HG03520 (cell line): Measurements from ENCODE around the gene CNNM4.
A peak's percentile ranks its signal among the peaks of the same experiment; 100 is the strongest.

Experiments
- ATAC-seq: cut with Tn5 transposase; IDR thresholded peaks from one replicate; pipeline ENCODE4 v1.9.1; 2021; ENCODE audit warnings: mild to moderate bottlenecking, moderate library complexity; ENCODE audit not compliant: unreplicated experiment

Gene CNNM4

DNA sequence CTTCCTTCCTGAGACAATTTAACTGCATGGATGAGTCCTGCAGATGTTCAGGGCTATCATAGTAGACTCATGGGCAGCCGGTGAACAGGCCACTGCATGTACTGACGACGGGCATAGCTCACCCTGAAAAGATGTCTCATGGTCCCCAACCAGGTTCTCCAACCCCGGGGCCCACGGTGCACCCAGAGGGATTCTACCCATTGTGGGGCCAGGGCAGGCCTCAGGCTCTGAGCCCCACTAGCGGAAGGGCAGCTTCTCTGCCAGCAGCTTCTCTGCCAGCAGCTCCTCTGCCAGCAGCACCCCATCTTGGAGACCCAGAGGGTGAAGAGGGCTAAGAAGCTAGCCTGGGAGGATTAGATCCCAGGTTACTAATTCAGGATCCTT, 3.2 kb upstream of the CNNM4 start:
- ATAC-seq = no peak

DNA sequence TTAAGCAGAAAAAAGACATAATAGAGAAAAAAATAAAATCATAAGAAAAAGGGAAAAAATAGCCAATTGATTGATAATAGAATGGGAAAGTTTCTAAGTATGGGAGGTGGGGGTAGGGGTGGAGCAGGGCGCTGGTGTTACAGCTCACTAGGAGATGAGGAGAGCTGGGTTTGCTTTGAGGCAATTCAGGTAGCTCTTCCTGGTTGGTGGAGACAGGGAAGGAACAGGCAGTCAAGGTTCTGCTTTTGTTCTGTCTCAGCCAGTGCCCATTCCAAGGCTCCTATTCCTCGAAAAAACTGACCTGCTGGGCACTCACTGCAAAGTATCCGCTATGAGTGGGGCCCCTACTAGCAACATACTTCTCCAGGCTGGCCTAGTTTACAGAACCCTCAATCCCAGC, 1.7 kb upstream of the CNNM4 start:
- ATAC-seq = no peak

DNA sequence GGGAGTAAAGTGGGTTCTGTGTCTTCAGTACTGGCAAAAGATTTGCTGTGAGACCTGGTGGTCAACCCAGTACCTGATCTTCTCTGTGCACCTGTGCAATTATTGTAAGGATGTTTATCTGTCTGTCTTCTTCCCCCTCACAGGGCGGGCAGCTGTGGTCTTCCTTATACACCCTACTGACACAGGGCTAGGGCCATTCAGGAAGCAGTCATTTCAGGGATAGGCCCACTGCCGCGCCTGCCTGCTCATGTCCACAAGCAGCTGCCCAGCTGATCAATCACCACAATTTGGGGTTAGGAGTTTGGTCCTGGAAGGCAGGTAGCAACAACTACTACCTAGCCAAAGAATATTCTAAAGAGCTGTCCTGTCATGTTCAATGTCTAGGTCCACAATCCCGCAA, 1.2 kb upstream of the CNNM4 start:
- ATAC-seq = no peak

DNA sequence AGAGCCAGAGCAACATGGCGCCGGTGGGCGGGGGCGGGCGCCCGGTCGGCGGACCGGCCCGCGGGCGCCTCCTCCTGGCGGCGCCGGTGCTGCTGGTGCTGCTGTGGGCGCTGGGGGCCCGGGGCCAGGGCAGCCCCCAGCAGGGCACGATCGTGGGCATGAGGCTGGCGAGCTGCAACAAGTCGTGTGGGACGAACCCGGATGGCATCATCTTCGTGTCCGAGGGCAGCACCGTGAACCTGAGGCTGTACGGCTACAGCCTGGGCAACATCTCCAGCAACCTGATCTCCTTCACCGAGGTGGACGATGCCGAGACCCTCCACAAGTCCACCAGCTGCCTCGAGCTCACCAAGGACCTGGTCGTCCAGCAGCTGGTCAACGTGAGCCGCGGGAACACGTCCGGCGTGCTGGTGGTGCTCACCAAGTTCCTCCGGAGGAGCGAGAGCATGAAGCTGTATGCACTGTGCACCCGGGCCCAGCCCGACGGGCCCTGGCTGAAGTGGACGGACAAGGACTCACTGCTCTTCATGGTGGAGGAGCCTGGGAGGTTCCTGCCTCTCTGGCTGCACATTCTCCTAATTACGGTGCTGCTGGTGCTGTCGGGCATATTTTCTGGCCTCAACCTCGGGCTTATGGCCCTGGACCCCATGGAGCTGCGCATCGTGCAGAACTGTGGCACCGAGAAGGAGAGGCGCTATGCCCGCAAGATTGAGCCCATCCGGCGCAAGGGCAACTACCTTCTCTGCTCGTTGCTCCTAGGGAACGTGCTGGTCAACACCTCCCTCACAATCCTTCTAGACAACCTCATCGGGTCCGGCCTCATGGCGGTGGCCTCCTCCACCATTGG, 507 bp downstream of the CNNM4 start:
- ATAC-seq = peak; percentile 51

DNA sequence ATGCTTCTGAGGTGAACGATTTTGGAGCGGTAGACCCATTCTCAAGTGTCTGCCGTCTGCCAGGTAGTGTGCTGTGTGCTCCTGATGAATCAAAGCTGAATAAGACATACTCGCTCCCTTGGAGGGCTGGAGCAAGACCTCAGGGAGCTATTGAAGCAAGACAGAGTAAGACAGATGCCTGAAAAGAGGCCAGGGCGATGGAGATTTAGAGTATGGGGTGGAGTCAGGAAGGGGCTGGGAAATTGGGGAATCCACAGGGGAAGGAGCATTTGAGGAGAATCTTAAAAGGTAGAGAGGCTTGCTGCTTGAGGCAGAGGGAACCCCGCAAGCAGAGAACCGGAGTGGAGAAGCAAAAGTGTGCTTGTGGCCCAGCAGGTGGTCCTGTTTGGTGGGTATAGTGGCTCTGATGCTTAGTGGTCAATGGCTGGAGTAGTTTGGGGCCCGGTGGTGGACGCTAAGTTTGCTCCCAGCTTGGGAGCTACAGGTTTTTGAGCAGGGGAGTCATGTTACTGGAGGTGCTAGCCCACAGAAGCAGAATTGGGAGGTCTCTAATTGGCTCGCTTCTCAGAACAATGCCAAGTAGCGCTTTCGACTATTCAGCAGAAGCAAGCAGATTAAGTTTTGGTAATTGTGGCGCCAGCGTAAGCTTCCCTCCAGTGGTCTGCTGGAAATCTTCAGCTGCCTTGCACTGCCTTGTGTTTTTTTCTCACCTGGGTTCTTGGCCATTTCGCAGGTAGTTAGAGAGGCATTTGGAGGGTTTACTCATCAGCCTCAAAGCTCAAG, 2.0 kb downstream of the CNNM4 start:
- no peak for ATAC-seq

DNA sequence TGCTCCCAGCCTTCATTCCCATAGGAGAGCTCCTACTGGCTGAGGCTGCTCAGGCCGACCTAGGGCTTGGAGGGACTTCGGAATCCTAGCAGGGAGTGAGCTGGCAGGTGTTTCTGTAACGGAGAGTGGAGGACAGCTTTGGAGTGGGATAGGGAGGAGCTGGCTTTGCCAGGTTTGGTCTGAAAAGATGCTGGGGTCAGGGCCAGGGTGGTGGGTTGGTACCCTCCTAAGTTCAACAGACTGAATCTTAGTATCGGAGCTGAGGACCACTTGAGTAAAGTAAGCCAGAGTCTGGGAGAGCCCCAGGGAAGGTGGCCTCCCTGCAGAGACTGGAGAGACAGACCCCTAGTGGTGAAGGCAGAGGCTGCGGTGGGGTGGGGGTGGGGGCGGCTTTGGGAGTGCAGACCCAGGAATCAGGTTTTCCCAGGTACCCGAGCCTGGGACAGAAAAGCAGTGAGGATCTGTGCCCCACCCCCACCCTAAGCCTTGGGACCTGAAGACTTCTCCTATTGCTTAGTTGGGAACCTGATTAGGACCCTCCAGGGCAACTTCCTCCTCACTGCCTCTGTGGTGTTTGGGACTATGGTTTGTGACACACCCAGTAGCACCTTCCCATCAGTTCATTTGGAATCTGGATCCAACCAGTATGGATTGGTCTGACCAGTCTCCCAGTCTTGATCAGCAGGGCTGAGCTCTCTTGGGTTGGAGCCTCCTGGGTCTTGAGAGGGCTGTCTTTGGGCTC, 3.0 kb downstream of the CNNM4 start:
- ATAC-seq = no peak

DNA sequence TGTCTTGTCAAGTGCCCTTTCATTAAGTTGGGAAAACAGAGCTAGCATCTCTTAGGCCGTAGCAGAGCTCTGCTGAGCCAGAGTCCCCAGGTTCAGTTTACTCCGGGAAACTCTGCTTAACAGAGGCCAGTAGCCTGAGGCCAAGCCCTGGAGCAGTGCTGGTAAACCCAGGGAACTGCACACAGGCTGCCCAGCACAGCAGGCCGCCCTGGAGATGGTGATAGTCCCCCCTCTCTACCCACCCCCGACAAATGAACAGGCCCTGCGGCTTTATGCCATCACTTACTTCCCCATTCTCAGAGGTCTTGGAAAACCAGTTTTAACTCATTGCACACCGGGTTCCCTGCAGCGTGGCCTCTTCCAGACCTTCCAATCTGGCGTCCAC, 3.5 kb downstream of the CNNM4 start:
- no peak for ATAC-seq

DNA sequence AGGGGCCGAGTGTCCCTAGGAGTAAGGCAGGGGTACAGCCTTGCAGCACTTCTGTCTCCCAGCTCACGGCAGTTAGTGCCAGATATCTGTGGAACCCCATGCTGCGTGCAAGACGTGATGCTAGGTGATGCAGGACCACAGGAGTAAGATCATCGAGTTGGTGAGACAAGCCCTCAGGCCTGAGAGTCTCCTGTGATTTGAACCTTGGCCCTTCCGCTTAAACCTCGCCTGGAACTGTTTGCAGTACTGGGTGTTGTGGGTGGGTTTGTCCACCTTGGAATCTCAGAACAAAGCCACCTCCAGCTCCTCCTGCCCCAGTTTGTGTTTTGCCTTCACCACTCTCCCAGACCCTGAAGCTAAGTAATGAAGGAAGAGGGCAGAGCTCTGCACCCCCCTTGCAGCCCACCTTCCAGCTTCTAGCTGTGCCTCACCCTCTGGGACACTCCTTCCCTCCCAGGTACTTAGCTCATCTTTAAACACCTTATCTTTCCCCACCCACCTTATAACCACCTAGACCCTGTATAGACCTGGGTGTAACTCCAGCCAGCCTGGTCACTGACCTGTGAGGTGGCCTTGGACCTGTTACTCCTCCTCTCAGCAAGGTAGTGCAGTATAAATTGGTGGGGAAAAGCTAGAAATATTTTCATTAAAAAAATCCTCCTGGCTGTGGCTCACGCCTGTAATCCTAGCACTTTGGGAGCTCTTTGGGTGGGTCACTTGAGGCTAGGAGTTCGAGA, 6.6 kb downstream of the CNNM4 start:
- ATAC-seq = no peak

DNA sequence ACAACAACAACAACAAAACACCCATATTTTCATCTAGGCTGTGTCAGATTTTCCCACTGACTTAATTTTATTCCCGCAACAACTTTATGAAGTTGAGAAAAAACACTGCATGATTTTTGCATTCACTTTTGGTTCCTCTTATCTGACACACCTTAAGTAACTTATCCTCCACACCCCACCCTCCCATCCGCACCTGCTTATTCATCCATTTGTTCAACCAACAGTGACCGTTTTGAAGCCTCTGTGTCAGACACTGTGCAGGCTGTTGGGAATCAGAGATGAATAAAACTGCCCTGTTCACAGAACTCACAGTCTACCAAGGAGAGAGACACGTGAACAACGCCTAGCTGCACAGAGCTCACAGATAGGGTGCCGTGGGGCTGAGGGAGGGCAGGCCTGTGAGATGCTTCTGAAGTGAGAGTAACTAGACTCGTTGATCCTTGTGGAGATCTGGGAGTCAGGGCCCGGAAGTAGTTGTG, 7.4 kb downstream of the CNNM4 start:
- no peak for ATAC-seq

DNA sequence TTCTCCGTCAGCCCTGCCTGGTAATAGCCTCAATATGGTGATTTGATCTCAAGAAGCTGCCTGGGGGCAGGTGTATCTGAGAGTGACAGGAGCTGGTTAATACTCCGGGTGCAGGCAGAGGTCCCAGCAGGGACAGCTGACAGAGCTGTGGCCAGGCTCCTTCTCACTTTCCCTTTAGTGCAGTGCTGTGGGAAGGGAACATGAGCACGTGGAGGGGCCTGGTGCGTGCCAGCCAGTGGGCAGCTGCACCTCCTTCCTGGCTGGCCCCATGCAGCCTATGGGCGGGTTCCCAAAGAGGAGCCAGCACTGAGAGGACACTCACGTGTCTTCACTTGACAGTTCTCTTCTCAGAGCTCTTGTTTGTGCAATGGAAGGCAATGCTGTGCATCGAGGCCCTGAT, 9.1 kb downstream of the CNNM4 start:
- no peak for ATAC-seq

DNA sequence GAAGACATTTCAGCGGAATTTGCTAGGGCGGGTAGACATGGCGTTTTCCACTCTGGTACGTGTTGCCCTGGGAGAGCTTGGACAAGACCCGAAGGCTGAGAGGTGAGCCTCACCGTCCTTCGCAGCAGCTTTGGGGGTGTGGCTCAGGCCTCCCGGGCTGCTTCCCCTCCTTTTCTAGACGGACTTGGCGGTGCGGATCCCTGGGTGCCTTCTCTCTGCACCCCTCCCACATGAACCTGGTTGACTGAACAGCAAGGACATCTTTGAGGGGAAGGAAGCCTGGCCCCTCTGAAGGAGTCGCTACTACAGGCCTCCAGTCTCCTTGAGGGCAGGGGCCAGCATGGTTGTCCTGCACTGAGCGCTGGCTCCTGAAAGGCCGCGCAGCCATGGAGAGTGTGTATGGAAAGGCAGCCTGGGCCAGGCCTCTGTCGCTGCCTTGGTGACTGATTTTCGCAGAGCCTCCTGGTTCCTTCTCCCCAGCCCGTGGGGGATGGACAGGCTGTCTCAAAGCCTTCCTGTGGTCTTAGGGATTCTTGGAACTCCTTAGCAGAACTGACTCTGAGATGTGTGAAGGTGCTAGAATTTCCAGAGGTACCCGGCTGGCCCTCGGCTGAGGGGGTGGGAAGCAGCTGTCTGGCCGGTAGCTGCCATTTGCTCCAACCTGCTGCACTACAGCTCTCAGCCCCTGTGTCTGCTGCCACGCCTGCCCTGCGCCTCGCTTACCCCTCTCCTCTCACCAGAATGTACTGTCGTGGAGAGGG, 9.9 kb downstream of the CNNM4 start:
- no peak for ATAC-seq

DNA sequence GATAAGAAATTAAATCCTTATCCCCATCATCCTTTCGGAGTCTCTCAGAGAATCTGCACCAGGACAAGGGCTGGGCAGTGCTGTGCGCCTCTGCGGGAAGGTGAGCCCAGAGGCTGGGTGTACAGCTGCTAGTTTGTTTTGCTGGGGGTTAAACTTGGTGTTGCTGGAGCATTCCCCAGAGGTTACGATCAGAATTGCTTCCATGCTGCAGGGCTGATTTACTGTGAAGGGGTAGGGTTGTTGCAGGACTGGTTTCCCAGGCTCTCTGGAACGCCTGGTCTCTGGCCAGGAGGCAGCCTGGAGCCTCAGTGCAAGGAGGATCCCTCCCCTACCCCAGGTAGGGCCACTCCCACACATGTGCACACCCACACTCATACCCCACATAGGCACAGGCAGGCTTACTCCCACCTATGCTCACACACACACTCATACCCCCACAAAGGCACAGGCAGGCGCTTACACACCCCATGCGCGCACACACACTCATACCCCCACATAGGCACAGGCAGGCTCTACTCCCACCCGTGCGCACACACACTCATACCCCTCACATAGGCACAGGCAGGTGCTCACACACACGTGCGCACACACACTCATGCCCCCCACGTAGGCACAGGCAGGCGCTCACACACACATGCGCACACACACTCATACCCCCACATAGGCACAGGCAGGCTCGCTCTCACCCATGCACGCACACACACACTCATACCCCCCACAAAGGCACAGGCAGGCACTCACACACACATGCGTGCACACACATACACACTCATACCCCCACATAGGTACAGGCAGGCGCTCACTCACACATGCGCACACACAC, 11.3 kb downstream of the CNNM4 start:
- ATAC-seq = no peak

DNA sequence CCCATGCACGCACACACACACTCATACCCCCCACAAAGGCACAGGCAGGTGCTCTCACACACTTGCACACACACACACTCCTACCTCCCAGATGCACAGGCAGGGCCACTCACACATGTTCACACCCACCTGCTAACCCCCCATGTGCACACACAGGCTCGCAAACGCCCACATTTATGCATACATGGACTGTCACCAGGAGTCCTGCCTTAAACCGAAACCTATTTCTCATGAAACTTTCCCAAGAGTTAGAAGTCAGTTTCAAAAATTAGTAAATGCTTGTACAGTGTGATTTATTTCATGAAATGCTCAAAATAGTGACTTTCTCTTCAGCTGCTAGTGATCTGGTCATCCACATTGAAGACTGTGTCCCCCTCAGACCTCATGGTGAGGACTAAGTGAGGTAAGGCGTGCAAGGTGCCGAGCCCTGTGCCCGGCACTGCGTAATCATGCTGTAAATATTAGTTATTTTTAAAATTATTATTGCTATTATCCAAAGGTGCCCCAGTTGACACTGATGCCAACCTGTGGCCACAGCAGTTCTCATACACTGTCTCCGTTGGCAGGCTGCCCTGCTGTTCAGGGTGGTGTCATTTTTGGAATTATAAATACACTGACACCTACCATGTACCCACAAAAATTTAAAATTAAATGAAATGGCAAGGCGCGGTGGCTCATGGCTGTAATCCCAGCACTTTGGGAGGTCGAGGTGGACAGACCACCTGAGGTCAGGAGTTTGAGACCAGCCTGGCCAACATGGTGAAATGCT, 12.4 kb downstream of the CNNM4 start:
- peak; percentile 47 for ATAC-seq

DNA sequence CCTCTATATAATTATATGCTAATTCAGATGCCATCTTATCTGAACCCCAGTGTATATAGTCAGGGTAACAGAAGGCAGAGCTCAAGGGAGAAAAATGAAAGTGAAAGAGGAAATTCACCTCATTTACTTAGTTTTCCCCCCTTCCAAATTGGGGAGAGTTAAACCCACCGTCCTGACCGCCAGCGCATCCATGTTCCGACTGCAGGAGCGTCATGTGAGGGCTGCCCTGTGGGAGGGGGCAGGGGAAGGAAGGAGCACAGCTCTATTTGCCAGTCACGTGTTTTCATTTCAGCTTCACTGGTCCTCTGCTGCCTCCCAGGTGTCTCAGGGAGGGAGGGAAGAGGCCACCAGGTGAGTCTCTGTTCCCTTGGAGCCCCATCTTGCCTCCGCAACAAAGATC, 13.2 kb downstream of the CNNM4 start:
- ATAC-seq = no peak

DNA sequence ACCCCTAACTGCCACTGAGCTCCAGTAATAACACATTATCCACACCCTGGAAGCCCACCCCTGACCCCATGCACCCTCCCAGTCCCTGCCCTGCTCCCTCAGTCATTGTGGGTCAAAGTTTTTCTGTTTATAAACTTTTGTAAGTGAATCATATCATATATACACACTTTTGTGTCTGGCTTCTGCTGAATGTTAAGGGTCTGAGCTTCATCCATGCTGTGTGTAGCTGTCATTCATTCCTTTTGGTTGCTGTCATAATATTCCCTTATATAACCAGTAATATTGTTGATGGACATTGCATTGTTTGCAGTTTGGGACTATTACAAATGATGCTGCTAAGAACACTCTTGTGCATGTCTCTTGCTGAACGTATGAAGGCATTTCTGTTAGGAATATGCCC, 14.5 kb downstream of the CNNM4 start:
- no peak for ATAC-seq

DNA sequence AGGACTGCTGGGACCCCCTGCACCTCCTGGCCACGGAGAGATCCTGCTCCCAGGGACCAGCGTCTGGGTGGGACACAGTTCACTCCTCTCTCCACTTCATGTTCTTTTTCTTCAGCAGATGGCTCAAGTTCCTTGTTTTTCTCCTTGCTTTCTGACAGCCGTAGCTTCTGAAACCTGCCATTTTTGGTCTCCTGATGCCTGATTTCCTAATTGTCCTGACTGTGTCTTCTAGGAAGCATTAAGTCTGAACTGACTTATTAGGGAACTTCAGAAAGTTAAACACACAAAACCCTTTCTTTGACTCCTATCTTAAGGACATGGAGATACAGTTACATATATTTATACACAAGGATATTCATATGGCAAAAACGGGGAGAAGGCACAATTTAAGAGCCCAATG, 22.7 kb downstream of the CNNM4 start:
- no peak for ATAC-seq

DNA sequence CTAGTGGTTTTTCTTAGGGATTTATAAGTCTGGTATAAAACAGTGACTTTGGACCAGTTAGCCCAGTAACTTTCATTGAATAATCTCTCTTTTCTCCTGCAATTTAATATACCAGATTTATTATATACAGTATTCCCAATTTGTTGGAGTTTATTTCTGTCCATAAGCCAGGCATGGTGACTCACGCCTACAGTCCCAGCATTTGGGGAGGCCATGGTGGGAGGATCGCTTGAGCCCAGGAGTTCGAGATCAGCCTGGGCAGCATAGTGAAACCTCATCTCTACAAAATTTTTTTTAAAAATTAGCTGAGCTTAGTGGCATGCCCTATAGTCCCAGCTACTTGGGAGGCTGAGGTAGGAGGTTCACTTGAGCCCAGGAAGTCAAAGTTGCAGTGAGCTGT, 26.7 kb downstream of the CNNM4 start:
- no peak for ATAC-seq

DNA sequence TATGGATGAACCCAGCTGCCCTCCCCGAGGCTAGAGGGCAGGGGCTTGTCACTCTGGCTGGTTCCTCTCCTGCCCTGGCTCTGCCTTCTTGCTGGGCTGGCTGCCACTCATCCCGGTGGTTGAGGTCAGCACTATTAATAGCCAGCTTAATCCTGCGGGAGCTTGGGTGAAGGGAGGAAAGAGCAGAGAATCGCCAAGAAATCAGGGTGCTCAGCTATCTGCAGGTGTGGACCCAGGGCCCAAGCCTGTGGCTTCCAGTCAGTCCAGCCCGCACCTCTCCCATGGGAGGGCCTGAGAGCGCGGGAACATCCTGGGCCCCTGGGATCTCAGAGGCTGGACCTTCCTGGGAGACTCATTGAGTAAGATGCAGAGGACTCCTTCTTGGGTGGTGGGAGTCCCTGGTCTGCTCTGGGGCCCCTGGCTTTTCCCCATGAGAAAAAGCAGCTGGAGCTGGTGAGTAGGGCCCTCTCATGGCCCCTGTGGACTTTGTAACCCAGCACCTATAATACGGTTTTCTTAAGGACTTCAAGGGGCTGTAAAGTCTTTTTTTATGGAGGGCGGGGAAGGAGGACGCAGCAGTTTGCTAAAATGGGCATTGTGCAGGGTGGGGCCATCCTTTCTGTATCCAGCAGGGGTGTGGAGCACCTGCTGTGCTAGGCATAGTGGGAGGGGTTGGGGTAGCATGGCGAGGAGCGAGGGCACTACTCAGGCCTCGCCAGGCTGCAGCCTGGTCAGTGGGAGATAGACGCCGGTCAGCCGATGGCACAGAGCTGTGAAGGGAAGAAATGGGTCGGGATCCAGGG, 27.9 kb downstream of the CNNM4 start:
- ATAC-seq = no peak
